SH-SY5Y (cell line): Measurements from ENCODE around the gene IGLL1.

ENCODE experiments used
- GATA2 ChIP-seq: IDR thresholded peaks from 2 replicates; pipeline ENCODE4 v1.6.1; 2011; ENCODE audit warnings: mild to moderate bottlenecking, low read depth, low read length
- GATA3 ChIP-seq: IDR thresholded peaks from 2 replicates; pipeline ENCODE4 v1.6.1; 2011; ENCODE audit warnings: low read depth, mild to moderate bottlenecking, low read length, moderate library complexity

- no peak for TF ChIP-seq GATA3
- TF ChIP-seq GATA2, result no peak
Observed at GRCh38 chr22:23524226-23524625, 55.9 kb downstream of the IGLL1 start.
